ELF-1 (cell line): ENCODE data around the gene SLC22A3.
A peak's percentile ranks its signal among the peaks of the same experiment; 100 is the strongest.

Source experiments
- DNase-seq: peaks from one replicate; pipeline ENCODE4 v3.0.0-alpha.2; 2016; ENCODE audit warnings: low read depth, low spot score

Gene SLC22A3

GRCh38 chr6:160333841-160334240, 14.3 kb upstream of the SLC22A3 start:
- DNase-seq, result no peak

DNA sequence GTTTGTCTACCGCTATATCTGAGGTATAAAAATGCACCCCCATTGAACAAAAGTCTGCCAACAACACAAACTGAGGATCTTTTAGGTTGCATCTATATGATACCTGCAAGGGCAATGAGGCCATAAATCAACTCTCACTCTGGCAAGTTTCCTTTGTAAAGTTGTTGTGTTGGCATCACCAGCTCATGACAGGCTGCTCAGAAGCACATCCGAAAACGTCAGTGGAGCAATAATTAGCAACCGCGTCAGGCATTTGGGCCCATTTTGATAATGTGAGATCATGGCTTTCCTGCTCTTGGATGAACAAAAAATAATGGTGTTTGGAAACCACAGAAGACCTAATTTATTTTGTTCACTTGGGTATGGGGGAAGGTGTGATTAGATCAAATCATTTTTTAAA, 12.0 kb upstream of the SLC22A3 start:
- no peak for DNase-seq

GRCh38 chr6:160337301-160337700, 10.9 kb upstream of the SLC22A3 start:
- DNase-seq, result no peak

DNA sequence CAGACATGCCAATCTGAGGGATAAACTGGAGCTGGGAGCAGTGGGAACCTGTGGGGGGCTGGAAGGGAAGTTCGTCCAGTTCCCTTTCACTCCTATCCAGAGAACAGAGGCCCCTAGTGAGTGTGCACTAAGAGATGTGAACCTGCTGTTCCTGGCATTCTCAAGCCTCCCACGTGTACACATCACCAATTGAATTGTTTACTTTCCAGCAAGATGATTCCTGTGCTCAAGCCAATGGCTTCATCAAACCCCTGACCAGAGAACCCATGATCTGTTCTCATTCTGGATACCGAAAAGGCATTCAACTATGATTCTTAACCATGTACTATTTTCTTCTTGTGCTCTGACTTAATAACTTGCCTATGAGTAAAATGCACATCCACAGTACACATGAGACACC, 10.2 kb upstream of the SLC22A3 start:
- no peak for DNase-seq

DNA sequence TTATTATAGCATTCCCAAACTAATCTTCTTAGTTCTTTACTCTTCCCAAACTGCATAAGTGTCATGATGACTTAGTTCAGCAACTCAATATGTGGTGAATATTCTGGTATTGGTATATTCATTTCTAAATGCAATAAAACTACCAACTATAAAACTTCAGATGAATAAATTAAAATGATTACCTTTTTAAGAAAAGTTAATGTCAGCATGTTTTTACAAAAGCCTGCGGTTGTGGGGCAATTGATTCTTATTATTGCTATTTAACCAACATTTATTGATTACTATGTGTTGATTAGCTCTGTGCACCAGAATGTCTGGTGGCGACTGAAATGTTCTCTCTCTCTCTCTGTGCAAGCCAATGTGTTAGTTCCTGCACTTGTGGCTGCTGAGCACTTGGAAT, 5.0 kb upstream of the SLC22A3 start:
- DNase-seq, result no peak

GRCh38 chr6:160344271-160344670, 3.9 kb upstream of the SLC22A3 start:
- no peak for DNase-seq

- DNase-seq, result peak; percentile 24
Observed at GRCh38 chr6:160347259-160348222, 637 bp upstream of the SLC22A3 start.

DNA sequence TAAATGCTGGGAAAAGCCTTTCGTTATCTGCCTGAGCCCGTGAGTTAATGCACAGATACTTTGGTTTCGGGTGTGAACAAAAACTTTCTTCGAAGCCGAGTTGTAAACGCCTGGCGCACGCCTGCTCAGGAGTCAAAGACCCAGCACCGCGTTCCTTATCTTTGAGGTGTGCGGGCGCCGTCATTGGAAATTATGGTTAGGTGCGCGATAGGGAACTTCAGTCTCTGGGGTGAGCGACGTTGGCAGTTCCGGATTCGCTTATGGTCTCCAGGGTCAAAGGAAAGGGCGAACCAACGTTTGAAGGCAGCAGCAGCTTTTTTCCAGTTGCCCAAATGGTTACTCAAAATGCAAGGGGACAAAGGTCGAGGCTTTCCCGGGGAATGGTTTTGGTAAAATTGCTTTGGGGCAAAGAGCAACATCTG, 853 bp downstream of the SLC22A3 start:
- no peak for DNase-seq

DNA sequence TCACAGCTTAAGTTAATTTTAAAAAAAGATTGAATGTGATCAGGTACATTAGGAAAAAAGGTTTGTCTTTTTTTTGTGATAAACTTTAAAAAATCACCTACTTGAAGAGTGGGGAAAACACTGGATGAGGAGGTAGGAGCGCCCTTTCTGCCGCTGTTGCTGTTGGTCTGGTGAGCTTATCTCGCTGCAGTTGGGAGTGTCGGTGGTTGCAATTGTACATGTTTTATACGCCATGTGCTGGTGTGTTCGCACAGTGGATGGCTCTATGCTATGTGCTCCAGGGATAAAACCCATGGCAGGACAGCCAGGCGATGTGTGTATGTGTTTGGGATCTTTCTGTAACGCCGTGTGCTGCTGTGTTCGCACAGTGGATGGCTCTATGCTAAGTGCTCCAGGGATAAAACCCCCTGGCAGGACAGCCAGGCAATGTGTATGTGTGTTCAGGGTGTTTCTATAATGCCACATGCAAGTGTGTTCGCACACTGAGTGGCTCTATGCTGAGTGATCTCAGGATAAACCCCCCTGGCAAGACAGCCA, 1.7 kb downstream of the SLC22A3 start:
- DNase-seq, result no peak

- no peak for DNase-seq
Observed at GRCh38 chr6:160353950-160354496, 5.8 kb downstream of the SLC22A3 start.

GRCh38 chr6:160355001-160355400, 6.8 kb downstream of the SLC22A3 start:
- no peak for DNase-seq

- no peak for DNase-seq
Observed at GRCh38 chr6:160356074-160356744, 8.0 kb downstream of the SLC22A3 start.

- no peak for DNase-seq
Observed at GRCh38 chr6:160357088-160357487, 8.9 kb downstream of the SLC22A3 start.

- DNase-seq, result no peak
Observed at GRCh38 chr6:160358225-160359119, 10.3 kb downstream of the SLC22A3 start.

- no peak for DNase-seq
Observed at GRCh38 chr6:160360955-160361354, 12.8 kb downstream of the SLC22A3 start.

GRCh38 chr6:160362556-160362955, 14.4 kb downstream of the SLC22A3 start:
- DNase-seq, result no peak

- DNase-seq, result no peak
Observed at GRCh38 chr6:160363016-160363996, 15.1 kb downstream of the SLC22A3 start.

GRCh38 chr6:160365117-160365516, 16.9 kb downstream of the SLC22A3 start:
- no peak for DNase-seq

GRCh38 chr6:160367798-160368547, 19.8 kb downstream of the SLC22A3 start:
- no peak for DNase-seq
